Endometrial microvascular endothelial cells (primary cell): ENCODE data around the gene SELENOM. TPM values are rescaled to one million over a fixed set of nuclear protein-coding genes. Genes with fewer than 3 reads are reported as not detected.
"Not testable (repeated sequence)": the region's sequence is repeated elsewhere in the genome, so short reads cannot be mapped to it uniquely, and the experiment has no call there.

Source experiments
- in situ Hi-C: cut with HindIII; loops from 2 replicates; pipeline ENCODE4 v1.10.0; 2017; ENCODE audit warnings: low sequenced_read_pairs, low pct_unique_long_range_greater_than_20kb; ENCODE audit errors: inconsistent ontology term
- total RNA-seq: library from RNA; depleted of rRNA; stranded (reverse); fragments of >200 nt; gene quantifications from one replicate; pipeline ENCODE4 v1.2.3, GENCODE V29; 2015; ENCODE audit errors: inconsistent ontology term

SELENOM gene
- total RNA-seq, 1 donor from 2014 or later, result 57.1 TPM

GRCh38 chr22:31083923-31084810 is 23.2 kb downstream of the SELENOM start:
- in situ Hi-C loops, result no loop called here

GRCh38 chr22:31083377-31083768 is 24.0 kb downstream of the SELENOM start:
- in situ Hi-C loops, result no loop called here

DNA sequence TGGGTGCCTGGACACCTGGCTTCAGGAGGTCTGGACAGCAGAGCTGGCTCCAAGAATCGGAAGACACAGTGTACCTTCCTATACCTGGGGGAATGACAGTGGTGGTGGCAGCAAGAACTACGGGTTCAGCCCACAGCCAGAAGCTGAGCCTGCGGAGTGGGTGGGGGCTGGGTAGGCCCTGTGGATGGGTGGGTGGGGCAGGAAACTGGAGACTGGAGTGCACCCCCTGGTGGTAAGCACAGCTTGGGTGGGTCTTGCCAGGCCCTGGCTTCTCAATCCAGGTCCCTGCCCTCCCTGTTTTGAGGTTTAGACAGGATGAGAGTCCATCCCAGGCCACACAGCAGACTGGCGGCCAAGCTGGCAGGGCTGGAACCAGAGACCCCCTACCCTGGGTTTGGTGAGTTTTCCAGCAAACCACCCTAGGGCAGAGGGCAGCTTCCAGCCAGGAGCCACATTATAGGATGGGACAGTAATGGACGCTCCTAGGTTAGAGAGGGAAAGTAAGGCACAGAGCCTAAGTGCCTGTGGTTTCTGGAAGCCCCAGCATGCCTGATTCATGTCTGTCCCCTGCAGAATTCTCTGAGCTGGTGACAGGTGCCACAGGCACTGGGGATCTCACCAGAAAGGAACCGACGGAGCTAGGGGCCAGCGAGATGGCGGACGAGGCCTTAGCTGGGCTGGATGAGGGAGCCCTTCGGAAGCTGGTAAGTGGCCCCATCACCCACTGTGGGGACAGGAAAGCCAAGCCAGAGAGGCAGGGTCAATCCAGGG is 24.6 kb downstream of the SELENOM start:
- in situ Hi-C loops, result no loop called here

GRCh38 chr22:31081963-31082605 is 25.3 kb downstream of the SELENOM start:
- in situ Hi-C loops, result no loop called here

GRCh38 chr22:31080848-31081649 is 26.3 kb downstream of the SELENOM start, which contains the start of gene SMTN:
TSS of gene SMTN (plus strand) at chr22:31081318. CDS start at chr22:31083259, 1,941 bp downstream.
- in situ Hi-C loops, result no loop called here

DNA sequence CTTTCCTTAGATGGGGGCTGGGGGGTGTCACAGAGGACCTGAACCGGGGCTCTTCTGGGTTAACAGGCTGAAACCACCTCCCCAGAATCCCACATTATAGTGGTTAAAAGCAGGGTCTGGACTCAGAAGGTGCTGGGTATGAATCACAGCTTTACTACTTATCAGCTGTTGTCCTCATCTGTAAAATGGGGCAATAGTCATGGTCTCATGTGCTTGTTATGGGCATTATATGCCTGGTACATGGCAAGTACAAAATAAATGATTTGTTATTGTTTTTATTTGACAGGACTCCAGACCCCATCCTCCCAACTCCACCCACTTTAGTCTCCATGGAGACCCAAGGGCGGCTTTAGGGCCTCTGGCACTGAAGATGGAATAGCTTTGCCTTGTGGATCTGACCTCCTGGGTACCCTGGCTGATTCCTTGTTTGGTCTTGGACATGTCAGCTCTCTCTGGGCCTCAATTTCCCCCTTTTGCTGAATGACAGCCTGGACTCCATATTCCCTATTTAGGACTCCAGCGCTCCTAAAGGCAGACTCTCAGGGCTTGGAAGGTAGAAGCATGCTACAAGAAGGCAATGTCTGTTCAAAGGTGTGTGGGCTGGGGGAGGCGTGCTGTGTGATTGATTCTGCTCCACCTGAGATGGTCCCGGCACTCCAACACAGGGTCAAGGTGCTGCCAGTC is 27.1 kb downstream of the SELENOM start:
- in situ Hi-C loops, result no loop called here

GRCh38 chr22:31079095-31079642 is 28.2 kb downstream of the SELENOM start:
- in situ Hi-C loops, result no loop called here

DNA sequence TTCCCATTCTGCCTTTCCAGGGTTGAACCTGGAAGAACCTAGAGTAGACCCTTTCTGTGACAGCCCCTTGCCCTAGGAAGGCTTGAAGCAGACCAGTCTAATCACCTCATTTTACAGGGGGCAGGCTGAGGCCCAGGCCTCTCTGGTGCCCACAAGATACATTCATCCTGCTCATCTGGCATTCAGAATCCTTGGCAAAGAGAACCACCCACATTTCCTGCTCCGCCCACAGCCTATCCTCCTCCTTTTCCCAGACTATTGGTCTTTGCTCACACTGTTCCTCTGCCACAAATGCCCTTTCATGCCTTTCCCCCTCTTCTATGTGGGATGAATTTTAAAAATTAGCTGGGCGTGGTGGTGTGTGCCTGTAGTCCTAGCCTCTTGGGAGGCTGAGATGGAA is 29.0 kb downstream of the SELENOM start:
- in situ Hi-C loops, result not testable (repeated sequence)

GRCh38 chr22:31077681-31078080 is 29.7 kb downstream of the SELENOM start:
- in situ Hi-C loops, result no loop called here

GRCh38 chr22:31075961-31076360 is 31.4 kb downstream of the SELENOM start:
- in situ Hi-C loops, result no loop called here

DNA sequence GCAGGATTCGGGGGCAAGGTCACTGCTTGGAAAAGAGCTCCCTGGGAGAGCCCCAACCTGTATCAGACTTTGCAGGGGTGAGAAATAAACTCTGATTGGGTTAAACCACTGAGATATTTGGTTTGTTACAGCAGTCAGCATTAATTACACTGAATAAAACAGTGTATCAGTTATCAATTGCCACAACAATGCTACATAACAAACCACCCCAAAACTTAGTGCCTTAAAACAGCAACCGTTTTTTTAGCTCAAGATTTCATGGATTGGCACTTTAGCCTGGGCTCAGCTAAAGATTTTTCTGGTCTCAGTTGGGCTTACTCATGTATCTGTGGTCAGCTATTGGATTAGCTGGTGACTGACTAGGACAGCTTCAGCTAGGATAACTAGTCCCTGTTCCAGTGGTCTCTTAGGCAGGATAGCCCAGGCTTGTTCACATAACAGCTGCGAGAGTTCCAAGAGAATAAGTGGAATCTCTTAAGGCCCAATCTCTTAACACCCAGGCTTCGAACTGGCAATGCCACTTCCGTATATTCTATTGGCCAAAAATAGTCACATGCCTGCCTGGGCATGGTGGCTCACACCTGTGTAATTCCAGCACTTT is 33.7 kb downstream of the SELENOM start:
- in situ Hi-C loops, result not testable (repeated sequence)

DNA sequence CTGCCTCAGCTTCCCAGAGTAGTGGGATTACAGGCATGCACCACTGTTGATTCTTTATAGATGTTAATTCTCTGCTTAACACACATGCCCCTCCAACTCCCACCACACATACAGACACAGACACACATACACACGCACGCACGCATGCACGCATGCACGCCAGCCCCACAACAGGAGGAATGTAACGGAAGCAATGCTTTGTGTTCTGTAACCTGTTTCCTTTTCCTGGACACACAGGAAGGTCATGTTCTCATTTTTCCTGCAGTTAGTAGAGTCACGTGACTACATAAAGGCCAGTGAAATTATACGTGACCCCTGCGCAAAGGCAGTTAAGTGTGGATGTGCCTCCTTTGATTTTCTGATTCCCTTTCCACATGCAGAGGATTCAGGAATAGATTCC is 34.2 kb downstream of the SELENOM start:
- in situ Hi-C loops, result not testable (repeated sequence)

DNA sequence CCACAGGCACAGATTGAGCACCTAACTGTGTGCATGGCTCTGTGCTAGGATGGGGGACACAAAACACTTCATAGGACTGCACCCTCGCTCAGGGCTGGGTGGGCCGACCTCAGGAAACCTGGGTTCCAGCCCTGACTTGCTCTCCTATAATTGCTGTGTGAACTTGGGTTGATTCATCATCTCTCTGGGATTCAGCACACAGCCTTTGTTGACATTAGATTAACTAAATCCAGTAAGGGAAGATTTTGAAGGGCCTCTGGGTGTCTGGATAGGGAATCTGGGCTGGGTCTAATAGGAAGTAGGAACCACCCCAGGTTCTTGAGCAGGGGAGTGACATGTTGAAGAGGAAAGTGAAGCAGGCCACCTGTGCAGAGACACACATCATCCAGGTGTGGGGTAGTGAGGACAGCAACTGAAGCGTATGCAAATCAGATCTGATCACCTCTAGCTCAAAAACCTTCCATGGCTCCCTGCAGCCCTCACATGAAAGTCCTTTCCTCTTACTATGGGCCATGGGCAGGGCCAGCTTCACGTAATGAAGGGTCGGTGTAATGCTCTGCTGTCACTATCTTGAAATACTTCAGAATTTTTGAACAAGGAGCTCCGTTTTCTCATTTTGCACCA is 37.6 kb downstream of the SELENOM start:
- in situ Hi-C loops, result not testable (repeated sequence)

DNA sequence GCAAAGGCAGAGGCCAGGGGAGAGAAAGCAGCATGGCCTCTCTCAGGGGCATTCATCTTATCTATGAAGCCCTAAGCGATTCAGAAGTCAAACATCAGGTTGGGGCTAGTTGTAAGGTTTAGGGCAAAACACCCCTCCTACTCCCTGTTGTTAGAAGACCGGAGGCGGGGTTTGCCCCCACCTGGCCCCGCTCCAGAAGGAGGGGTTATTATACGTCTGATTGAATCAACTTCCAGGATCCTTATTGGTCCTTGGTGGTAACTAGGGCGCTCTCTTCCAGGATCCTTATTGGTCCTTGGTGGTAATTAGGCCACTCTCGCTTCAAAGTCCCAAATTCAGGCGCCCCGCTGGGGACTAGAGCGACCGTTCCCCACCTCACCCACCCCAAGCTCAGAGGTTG is 38.4 kb downstream of the SELENOM start:
- in situ Hi-C loops, result no loop called here

DNA sequence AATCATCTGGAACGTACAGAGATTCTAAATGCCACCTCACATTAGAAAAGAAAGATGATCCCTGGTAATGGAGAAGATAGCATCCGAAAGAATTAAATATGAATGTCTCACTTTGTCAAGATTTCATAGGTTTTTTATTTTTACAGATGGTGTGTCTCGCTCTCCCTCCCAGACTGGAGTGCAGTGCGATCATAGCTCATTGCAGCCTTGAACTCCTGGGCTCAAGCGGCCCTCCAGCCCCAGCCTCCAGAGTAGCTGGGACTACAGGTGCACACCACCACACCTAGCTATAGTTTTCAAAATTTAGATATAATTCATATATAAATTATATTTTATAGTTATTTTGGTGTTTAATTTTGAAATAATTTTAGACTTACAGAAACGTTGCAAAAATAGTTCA is 43.0 kb downstream of the SELENOM start:
- in situ Hi-C loops, result no loop called here

DNA sequence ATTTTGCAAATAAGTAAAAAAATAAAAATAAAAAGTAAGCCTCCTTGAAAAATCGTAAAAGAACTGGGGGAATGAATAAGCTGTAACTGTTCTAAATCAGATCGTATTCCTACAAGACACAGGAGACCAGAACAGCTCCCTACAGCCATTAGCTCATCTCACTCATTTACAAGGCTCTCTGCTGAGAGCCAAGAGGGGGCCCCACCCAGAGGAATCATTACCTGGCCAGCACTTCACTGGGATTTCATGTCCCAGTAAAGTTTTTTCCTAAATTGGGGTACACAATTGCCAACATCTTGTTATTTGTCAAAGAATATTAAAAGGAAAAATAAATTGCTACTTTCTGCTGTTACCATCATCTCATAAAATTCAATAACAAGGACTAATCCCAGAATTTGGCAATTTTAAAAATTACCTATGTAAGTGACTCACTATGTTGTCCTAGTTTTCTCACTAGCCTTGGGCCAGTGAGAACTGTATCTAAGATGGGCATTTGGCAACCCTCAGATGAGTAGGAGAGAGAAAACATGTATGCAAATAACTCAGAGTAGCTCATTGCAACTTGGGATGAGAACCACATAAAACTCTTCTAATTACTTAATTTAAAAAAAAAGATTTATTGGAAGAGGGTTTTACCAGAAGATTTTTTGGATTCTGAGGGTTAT is 44.7 kb downstream of the SELENOM start:
- in situ Hi-C loops, result no loop called here

DNA sequence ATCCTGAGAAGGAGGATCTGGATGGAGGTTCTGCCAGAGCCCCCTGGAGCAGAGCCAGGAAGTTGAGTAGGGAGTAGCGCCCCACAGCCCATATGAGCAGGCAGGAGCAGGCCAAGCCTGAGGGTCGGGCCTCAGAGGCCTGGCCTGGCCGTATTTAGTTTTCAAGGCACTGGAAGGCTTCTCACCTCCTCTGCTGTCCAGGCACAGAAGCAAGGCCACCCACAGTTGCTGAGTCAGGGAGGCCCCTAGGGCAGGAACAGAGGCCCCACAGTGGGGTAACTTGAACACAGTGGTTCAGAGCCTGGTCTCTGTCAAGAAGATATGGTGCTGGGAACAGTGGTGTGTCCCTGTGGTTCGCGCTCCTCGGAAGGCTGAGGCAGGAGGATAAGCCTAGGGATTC is 47.7 kb downstream of the SELENOM start:
- in situ Hi-C loops, result not testable (repeated sequence)
